ENCODE results near the gene LAMA5.

LAMA5 gene

DNA sequence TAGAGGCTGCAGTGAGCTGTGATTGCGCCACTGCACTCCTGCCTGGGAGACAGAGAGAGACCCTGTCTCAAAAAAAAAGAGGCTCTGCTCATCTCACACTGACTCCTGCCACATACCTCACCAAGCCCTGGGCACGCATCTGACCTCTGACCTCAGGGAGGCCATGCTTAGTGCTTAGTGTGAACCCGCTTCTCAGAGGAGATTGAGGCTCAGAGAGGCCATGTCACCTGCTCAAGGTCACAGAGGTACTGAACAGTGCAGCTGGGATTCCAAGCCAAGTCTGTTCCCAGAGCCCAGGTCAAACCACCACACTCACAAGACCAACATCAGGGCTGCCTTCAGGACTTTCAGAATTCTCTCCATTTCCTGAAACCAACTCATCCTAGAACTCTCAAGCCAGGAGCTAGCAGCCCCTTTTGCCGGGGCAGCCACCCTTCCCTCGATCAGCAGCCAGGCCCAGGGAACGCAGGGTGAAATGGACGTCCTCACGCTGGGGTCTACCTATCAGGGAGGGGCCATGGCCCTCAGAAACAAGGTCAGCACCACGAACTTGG is 37.1 kb upstream of the LAMA5 start:
- Histone ChIP-seq H3K27ac (ENCODE audit: insufficient read depth, low read length, poor library complexity, severe bottlenecking) (no peak overlapping the region), H3K36me3 (ENCODE audit: control insufficient read depth, insufficient read depth, low read length) (no peaks in the 10 kb centered on the region), H3K4me3 (ENCODE audit: insufficient read depth, low read depth, low read length, poor library complexity, severe bottlenecking) (no peak overlapping the region), H3K27me3 (replicated peaks; ENCODE audit: control insufficient read depth, insufficient read depth, low read length, poor library complexity, severe bottlenecking) (no peaks in the 10 kb centered on the region), H3K9me3 (ENCODE audit: control insufficient read depth, low read length) (no peaks in the 10 kb centered on the region), H3K4me1 (ENCODE audit: control insufficient read depth, insufficient read depth, low read length, poor library complexity, severe bottlenecking) (peaks cover 12% of the 10 kb centered on the region)
- no peak for DNase-seq

DNA sequence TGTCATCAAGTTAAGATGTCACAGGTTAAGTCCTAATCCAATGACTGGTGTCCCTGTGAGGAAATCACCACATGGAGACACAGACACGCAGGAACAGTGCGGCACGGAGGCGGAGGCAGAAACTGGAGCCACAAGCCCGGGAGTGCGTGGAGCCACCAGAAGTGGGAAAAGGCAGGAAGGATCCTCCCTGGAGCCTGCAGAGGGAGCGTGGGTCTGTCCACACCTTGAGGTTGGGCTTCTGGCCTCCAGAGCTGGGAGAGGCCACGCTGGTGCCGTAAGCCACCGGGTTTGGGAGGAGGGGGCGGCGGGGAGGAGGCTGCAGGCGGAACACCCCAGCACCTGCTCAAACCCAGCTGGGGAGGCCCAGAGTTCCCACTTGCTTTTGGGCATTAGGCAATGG is 36.2 kb upstream of the LAMA5 start:
- Histone ChIP-seq H3K27ac (ENCODE audit: insufficient read depth, low read length, poor library complexity, severe bottlenecking) (no peak overlapping the region), H3K9me3 (ENCODE audit: control insufficient read depth, low read length) (no peaks in the 10 kb centered on the region), H3K27me3 (replicated peaks; ENCODE audit: control insufficient read depth, insufficient read depth, low read length, poor library complexity, severe bottlenecking) (no peaks in the 10 kb centered on the region), H3K4me1 (ENCODE audit: control insufficient read depth, insufficient read depth, low read length, poor library complexity, severe bottlenecking) (peaks cover 12% of the 10 kb centered on the region), H3K4me3 (ENCODE audit: insufficient read depth, low read depth, low read length, poor library complexity, severe bottlenecking) (no peak overlapping the region), H3K36me3 (ENCODE audit: control insufficient read depth, insufficient read depth, low read length) (no peaks in the 10 kb centered on the region)
- DNase-seq: no peak

- Histone ChIP-seq H3K27me3 (replicated peaks; ENCODE audit: control insufficient read depth, insufficient read depth, low read length, poor library complexity, severe bottlenecking) (no peaks in the 10 kb centered on the region), H3K4me3 (ENCODE audit: insufficient read depth, low read depth, low read length, poor library complexity, severe bottlenecking) (no peak overlapping the region), H3K36me3 (ENCODE audit: control insufficient read depth, insufficient read depth, low read length) (no peaks in the 10 kb centered on the region), H3K27ac (ENCODE audit: insufficient read depth, low read length, poor library complexity, severe bottlenecking) (no peak overlapping the region), H3K9me3 (ENCODE audit: control insufficient read depth, low read length) (no peaks in the 10 kb centered on the region), H3K4me1 (ENCODE audit: control insufficient read depth, insufficient read depth, low read length, poor library complexity, severe bottlenecking) (peaks cover 12% of the 10 kb centered on the region)
- DNase-seq: no peak
These were observed 35.5 kb upstream of the LAMA5 start for GRCh38 chr20:62402456-62403150.

DNA sequence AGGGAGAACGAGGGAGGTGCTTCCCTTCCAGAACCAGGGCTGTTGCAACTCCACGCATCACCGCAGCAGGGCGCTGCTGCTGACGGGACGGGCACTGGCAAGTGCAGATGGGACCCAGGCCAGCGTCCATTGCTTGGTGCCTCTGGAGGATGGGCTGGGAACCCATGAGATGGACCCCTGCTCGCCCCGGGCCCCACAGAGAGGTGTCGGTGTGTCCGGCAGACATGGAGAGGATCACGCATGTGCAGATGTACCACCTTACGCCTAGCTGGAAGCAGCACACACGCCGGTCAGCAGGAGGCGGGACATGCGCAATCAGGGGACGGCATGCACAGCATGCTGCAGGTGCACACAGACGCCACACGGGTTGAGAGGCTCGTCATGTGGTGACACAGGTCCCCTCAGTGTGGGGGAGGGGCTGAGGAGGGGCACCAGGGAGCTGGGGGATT is 34.2 kb upstream of the LAMA5 start:
- Histone ChIP-seq H3K27ac (ENCODE audit: insufficient read depth, low read length, poor library complexity, severe bottlenecking) (no peak overlapping the region), H3K4me3 (ENCODE audit: insufficient read depth, low read depth, low read length, poor library complexity, severe bottlenecking) (no peak overlapping the region), H3K36me3 (ENCODE audit: control insufficient read depth, insufficient read depth, low read length) (no peaks in the 10 kb centered on the region), H3K4me1 (ENCODE audit: control insufficient read depth, insufficient read depth, low read length, poor library complexity, severe bottlenecking) (peaks cover 9% of the 10 kb centered on the region), H3K9me3 (ENCODE audit: control insufficient read depth, low read length) (no peaks in the 10 kb centered on the region), H3K27me3 (replicated peaks; ENCODE audit: control insufficient read depth, insufficient read depth, low read length, poor library complexity, severe bottlenecking) (no peaks in the 10 kb centered on the region)
- no peak for DNase-seq

DNA sequence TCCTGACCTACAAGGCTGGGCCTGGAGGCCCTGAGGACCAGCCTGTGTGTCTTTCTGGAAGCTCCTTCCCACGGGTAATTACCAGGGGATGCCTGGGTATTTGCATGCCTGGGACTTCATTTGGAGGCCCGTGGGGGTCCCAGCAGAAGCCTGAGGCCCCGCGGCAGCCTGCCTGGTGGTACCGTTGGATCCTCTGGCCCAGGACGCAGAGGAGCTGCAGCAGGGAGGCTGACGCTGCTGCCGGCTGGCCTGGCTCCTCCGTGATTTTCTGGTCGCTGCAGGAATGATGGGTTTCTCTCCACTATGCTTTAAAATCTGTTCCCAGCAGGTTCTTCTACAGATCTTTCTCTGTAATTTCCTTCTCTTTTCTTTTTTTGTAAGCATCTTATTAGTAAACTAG is 33.4 kb upstream of the LAMA5 start:
- Histone ChIP-seq H3K4me3 (ENCODE audit: insufficient read depth, low read depth, low read length, poor library complexity, severe bottlenecking) (no peak overlapping the region), H3K27me3 (replicated peaks; ENCODE audit: control insufficient read depth, insufficient read depth, low read length, poor library complexity, severe bottlenecking) (no peaks in the 10 kb centered on the region), H3K27ac (ENCODE audit: insufficient read depth, low read length, poor library complexity, severe bottlenecking) (no peak overlapping the region), H3K4me1 (ENCODE audit: control insufficient read depth, insufficient read depth, low read length, poor library complexity, severe bottlenecking) (peaks cover under 1% of the 10 kb centered on the region), H3K9me3 (ENCODE audit: control insufficient read depth, low read length) (no peaks in the 10 kb centered on the region), H3K36me3 (ENCODE audit: control insufficient read depth, insufficient read depth, low read length) (no peaks in the 10 kb centered on the region)
- no peak for DNase-seq

- Histone ChIP-seq H3K27me3 (replicated peaks; ENCODE audit: control insufficient read depth, insufficient read depth, low read length, poor library complexity, severe bottlenecking) (no peaks in the 10 kb centered on the region), H3K4me1 (ENCODE audit: control insufficient read depth, insufficient read depth, low read length, poor library complexity, severe bottlenecking) (no peaks in the 10 kb centered on the region), H3K27ac (ENCODE audit: insufficient read depth, low read length, poor library complexity, severe bottlenecking) (no peak overlapping the region), H3K36me3 (ENCODE audit: control insufficient read depth, insufficient read depth, low read length) (no peaks in the 10 kb centered on the region), H3K9me3 (ENCODE audit: control insufficient read depth, low read length) (no peaks in the 10 kb centered on the region), H3K4me3 (ENCODE audit: insufficient read depth, low read depth, low read length, poor library complexity, severe bottlenecking) (no peak overlapping the region)
- no peak for DNase-seq
These were observed 32.9 kb upstream of the LAMA5 start for GRCh38 chr20:62400021-62400420.

- H3K36me3 ChIP-seq (ENCODE audit: control insufficient read depth, insufficient read depth, low read length): peaks cover 10% of the 10 kb centered on the region
- no peaks in the 10 kb centered on the region for H3K27me3 ChIP-seq (replicated peaks; ENCODE audit: control insufficient read depth, insufficient read depth, low read length, poor library complexity, severe bottlenecking)
- DNase-seq: no peak
- no peaks in the 10 kb centered on the region for H3K4me1 ChIP-seq (ENCODE audit: control insufficient read depth, insufficient read depth, low read length, poor library complexity, severe bottlenecking)
- no peak overlapping the region for H3K27ac ChIP-seq (ENCODE audit: insufficient read depth, low read length, poor library complexity, severe bottlenecking)
- H3K9me3 ChIP-seq (ENCODE audit: control insufficient read depth, low read length): no peaks in the 10 kb centered on the region
- no peak overlapping the region for H3K4me3 ChIP-seq (ENCODE audit: insufficient read depth, low read depth, low read length, poor library complexity, severe bottlenecking)
These were observed 31.2 kb upstream of the LAMA5 start for GRCh38 chr20:62398120-62398821.

DNA sequence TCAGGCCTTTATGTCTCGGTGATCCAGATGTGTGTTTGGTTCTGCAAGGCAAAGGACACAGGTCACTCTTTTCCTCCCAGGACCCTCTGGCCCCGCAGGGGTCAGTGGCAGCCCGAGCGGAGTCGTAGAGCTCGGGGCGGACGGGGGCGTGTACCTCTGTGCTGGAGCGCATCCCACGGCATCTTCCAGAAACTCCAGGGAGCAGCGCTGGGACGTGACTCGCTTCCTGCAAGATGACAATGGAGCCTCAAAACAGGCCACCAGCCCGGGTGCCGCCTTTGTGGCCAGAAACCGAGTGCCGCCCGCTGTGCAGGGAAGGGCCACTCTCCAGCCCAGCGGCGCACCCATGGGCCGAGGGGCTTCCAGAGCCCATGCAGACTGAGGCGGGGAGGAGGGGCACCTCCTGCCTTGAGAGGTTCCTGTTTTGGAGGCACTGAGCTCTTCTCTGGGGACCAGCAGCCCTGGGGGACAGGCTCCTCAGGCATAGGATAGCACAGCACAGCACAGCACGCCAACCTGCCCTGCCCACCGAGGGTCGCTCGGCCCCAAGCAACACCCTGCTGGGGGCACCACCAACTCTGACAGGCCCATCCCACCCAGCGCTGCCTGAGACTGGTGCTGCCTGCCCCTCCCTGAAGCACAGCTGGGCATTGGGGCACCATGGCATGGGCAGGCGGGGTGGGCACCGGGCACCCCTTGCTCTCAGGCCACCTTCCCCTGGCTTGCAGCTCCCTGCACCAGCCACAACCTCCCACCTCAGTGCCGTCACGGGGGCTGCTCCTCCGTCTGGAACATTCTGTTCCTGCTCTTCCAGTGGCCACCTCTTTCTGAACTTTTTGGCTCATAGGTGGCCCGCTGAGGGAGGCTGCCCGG is 29.5 kb upstream of the LAMA5 start:
- DNase-seq: no peak
- no peaks in the 10 kb centered on the region for H3K27me3 ChIP-seq (replicated peaks; ENCODE audit: control insufficient read depth, insufficient read depth, low read length, poor library complexity, severe bottlenecking)
- no peaks in the 10 kb centered on the region for H3K4me1 ChIP-seq (ENCODE audit: control insufficient read depth, insufficient read depth, low read length, poor library complexity, severe bottlenecking)
- H3K4me3 ChIP-seq (ENCODE audit: insufficient read depth, low read depth, low read length, poor library complexity, severe bottlenecking): no peak overlapping the region
- peaks cover 18% of the 10 kb centered on the region for H3K36me3 ChIP-seq (ENCODE audit: control insufficient read depth, insufficient read depth, low read length)
- H3K27ac ChIP-seq (ENCODE audit: insufficient read depth, low read length, poor library complexity, severe bottlenecking): no peak overlapping the region
- H3K9me3 ChIP-seq (ENCODE audit: control insufficient read depth, low read length): no peaks in the 10 kb centered on the region

- no peaks in the 10 kb centered on the region for H3K9me3 ChIP-seq (ENCODE audit: control insufficient read depth, low read length)
- no peaks in the 10 kb centered on the region for H3K4me1 ChIP-seq (ENCODE audit: control insufficient read depth, insufficient read depth, low read length, poor library complexity, severe bottlenecking)
- no peaks in the 10 kb centered on the region for H3K27me3 ChIP-seq (replicated peaks; ENCODE audit: control insufficient read depth, insufficient read depth, low read length, poor library complexity, severe bottlenecking)
- peaks cover 24% of the 10 kb centered on the region for H3K36me3 ChIP-seq (ENCODE audit: control insufficient read depth, insufficient read depth, low read length)
- no peak overlapping the region for H3K27ac ChIP-seq (ENCODE audit: insufficient read depth, low read length, poor library complexity, severe bottlenecking)
- H3K4me3 ChIP-seq (ENCODE audit: insufficient read depth, low read depth, low read length, poor library complexity, severe bottlenecking): no peak overlapping the region
- DNase-seq: no peak
These were observed 28.5 kb upstream of the LAMA5 start for GRCh38 chr20:62395311-62396242.
